GM21360 (cell line): ENCODE data around the gene CALN1.
"Not testable (repeated sequence)": the region's sequence is repeated elsewhere in the genome, so short reads cannot be mapped to it uniquely, and the experiment has no call there.

Experiments used
- ATAC-seq: cut with Tn5 transposase; IDR thresholded peaks from one replicate; pipeline ENCODE4 v1.9.1; 2021; ENCODE audit warnings: mild to moderate bottlenecking, moderate library complexity; ENCODE audit not compliant: unreplicated experiment

The CALN1 gene

DNA sequence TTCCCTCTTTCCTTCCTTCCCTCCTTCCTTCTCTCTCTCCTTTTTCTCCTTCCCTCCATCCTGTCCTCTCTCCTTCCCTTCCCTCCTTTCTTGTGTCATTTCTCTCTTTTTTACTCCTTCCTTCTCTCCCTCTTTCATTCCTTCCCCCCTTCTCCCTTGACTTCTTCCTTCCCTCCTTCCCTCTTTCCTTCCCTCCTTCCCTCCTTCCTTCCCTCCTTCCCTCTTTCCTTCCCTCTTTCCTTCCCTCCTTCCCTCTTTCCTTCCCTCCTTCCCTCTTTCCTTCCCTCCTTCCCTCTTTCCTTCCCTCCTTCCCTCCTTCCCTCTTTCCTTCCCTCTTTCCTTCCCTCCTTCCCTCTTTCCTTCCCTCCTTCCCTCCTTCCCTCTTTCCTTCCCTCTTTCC, 203.1 kb downstream of the CALN1 start:
- not testable (repeated sequence) for ATAC-seq

DNA sequence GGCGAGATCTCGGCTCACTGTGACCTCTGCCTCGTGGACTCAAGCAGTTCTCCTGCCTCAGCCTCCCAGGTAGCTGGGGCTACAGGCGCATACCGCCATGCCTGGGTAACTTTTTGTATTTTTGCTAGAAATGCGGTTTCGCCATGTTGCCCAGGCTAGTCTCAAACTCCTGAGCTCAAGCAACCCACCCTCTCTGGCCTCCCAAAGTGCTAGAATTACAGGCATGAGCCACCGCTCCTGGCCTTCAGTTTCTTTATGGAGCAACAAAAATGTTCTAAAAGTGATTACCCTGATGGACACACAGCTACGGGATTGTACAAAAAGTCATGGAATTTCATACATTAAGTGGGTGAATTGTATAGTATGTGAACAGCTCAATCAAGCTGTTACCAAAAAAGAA, 216.0 kb downstream of the CALN1 start:
- ATAC-seq = no peak

DNA sequence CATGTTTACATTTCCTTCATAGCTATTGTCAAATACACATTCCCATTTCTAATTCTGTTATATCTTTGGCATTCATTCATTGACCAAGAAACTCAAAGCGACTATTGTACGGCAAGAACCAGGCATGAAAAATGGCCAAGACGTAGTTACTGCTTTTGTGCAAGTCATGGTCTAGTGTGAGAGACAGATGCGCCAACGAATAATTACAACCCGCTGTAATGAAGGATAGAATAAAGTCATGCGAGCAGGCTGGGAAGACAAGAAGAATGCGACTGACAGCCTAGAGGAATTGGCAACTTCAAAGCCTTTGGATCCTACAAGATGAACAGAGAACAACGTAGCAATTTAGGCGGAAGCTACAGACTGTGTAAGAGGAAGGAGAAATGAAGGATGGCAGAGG, 221.2 kb downstream of the CALN1 start:
- no peak for ATAC-seq

DNA sequence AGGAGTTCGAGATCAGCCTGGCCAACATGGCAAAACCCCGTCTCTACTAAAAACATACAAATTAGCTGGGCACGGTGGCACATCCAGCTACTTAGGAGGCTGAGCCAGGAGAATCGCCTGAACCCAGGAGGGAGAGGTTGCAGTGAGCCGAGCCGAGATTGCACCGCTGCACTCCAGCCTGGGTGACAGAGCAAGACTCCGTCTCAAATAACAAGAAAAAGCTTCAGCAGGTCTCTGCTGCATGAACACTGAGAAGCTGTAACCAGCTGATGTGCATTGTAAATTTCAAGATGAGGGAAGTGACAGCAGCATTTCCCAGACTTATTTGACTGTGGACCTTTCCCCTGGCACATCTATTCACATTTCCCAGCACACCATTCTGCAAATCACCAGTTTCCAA, 222.0 kb downstream of the CALN1 start:
- ATAC-seq = no peak

DNA sequence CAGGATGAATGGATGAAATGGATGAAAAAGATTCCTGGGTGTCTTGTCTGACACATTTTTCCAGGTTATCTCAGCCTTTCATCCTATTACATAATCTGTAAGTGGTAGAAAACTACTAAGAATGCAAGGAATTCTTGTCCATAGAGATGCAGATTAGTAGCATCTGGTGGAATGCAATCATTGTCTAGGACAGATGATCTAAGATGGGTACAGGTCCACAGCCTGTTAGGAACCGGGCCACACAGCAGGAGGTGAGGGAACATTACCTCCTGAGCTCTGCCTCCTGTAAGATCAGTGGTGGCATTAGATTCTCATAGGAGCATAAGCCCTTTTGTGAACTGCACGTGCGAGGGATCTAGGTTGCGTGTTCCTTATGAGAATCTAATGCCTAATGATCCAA, 225.0 kb downstream of the CALN1 start:
- ATAC-seq = no peak

DNA sequence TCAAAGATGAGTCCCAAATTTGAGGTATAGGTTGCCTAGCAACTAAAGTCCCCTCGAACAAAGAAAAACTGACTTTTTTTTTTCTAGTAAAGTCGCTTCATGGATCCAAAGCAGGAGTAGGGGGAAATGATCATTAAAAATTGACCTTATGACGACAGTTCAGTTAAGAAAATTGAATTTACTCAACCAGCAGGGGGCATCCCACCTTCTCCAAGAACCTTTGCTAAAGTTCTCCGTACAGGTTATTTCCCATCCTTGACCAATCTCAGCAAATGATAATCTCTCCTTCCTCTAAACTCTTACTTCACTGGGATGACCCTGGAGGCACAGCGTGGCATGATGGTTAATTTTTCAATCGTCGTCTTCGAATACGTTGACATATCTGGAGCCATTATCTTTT, 228.3 kb downstream of the CALN1 start:
- ATAC-seq = no peak

DNA sequence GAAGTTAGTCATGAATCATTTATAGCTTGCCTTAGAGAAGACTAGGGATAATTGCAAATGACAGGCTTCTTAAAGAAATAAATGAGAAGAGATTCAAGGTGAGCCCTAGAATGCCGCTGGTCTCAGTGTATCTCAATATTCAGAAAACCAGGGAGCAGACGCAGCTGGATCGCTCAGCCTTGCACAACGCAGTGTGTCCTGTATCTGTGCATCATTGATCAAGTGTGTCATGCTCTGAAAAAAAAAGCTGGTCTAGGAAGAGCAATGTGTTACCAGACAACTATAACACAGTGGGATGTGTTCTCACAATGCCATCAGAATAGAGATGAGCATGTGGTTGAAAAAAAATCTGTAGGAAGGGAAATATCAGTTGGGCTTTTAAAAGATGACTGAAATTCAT, 230.1 kb downstream of the CALN1 start:
- no peak for ATAC-seq

DNA sequence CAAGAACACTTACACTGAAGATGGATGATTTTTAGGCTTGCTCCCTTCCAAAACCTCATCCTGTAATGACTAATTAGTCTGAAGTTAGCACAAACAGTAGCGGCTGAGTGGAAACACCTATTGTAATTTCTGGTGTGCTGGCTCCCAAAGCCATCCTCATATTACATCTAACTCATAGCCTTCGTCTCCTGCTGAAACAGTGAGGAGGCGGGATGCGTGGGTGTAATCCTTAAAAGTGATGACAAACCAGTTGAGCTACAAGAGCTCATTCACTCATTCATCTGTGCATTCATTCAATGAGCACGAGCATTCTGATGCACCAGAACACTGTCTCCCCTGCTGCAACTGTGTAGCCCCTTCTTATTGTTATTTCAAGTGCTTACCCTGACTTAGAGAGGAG, 235.3 kb downstream of the CALN1 start:
- ATAC-seq = no peak

DNA sequence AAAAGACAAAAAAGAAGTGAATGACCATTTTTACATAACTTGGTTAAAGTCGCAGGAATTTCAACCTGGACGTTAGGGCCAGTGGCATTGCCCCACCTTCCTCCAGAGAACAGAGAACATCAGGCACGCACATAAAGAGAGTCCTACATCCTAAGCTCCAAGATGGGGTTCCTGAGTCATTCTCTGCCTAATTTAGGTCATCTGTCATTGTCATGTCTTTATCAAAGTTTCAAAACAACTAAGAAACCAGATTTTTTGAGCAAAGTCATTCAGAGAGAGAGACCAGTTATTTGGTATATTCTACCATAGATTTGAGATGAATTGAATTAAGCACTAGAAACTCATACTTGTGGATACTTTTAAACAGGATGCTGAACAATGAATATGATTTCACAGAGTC, 241.7 kb downstream of the CALN1 start:
- ATAC-seq = no peak

DNA sequence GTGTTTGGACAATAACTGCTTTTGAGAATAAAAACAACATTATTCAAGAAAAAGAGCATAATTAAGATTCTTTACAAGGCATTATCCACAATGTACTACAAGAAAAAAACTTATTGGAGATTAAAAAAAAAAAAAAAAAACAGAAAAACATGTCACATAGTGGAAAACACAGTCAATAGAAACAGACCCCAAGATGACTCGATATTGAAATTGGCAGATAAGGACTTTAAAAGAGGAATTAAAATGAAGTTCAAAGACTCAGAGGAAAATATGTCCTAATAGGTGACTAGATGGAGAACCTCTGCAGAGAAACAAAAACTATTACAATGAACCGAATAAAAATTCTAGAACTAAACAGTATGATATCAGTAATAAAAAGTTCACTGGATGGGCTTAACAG, 248.9 kb downstream of the CALN1 start:
- no peak for ATAC-seq

DNA sequence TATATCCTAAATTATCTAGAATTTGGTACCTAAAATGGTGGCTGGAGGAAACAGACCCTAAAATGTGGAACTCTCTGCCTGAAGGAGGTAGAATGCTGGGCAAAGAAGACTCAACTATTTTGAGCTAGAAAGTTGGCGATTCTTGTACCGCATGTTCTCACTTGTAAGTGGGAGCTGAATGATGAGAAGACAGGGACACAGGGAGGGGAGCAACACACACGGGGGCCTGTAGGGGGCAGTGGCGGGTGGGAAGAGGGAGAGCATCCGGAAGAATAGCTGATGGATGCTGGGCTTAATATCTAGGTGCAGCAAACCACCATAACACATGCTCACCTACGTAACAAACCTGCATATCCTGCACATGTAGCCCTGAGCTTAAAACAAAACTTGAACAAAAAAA, 250.6 kb downstream of the CALN1 start:
- ATAC-seq = no peak

DNA sequence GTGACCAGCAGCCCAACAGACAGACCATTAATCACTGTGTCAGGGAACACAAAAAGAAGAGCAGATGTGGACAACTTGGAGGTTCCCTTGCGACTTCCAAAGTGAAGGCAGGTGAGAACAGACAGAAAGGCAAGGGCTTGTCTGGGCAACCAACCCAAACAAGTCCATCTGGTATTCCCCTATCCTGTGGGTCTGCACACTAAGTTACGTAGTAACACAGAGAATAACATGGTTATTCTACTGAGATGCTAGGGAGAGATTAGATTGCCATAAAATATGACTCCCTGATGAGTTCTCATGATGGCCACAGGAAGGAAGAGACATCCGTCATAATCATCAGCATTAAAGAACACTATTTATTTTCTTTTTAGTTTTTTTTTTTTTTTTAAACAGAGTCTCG, 252.2 kb downstream of the CALN1 start:
- no peak for ATAC-seq

DNA sequence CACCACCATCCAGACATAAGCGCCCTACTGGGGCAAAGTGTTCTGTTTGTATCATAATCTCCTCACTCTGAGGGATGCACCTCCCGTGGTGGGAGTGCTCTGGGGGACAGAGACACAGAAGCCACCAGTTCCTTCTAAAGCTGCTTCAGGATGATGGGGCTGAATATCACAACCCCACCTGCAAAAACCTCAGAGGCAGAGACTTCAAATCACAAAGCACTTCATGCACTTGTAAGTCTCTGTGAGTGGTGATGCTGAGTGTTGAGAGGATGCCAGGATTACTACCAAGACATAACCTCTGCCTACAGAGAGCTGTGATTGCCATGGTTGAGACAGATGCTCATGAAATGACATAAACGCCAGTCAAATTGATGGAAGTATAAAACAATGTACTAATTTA, 255.5 kb downstream of the CALN1 start:
- ATAC-seq = no peak

DNA sequence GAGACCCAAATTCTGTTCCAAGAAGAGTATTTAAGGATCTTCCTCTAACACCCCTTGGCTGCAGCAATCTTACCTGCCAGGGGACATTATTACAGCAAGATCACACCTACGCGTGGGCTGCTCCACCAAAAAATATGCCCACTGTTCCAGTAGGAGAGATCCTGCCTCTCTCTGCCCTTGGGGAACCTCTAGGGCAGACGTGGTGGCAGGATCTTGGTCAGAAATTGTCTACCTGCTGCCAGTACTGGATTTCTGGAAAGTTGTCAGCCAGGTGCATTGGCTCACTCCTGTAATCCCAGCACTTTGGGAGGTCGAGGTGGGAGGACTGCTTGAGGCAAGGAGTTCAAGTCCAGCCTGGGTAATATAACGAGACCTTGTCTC, 259.0 kb downstream of the CALN1 start:
- no peak for ATAC-seq

DNA sequence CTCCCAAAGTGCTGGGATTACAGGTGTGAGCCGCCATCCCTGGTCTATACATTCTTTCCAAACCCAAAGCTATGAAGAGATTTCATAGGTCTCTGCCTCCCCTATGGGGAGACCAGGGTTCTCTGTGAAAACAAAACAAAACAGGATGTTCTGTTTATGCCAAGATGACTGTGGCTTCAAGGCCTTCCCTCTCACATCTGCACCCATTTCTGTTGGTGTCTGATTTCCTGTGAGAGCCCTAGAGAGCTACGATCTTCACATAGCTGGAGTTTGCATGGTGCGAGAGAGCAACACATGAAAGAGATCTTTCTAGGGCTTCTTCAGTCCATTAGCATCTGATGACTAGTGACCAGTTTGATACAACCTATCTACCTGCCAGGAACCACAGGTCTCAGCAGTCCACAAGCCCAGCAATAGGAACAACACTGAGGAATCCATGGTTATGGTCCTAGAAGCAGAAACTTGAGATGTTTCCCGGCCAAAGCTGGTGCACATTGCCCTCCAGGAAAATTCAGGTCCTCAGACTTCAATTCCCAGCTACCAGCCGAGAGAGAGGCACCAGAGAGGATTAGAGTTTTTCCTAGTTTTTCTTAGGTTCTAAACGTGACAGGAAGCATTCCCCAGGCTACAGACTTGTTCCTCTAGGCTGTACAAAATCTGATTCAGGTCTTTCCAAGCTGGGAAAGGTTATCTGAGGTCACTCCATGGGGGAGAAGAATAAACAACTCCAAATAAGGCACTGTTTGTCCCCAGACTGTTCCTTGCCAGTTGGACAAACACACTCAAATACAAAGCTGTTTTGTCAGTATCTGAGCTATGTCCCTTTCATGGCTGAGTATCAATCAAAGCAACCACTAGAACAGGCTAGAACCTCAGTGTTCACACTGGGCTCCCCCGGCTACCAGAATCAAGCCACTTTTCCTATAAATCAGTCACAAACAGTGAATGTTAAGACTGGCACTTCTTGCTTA, 259.7 kb downstream of the CALN1 start:
- no peak for ATAC-seq

DNA sequence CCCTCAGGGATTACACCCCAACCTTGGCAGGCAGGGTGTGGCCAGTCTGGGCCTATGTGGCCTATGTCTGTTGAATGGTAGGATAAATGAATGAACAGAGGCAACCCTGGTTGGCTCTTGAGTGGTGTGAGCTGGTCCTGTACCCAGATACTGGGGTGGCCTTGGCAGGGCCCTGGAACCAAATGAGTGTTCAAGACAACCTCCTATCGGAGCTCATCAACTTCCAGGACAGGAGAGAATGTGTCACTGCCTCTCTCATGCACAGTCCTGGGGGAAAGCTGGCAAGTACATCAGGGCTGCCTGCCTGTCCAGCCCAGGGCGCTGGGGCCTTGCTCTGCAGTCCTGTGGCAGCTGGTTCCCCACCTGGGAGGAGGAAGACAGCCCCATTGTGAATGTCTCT, 271.6 kb downstream of the CALN1 start:
- ATAC-seq = no peak

DNA sequence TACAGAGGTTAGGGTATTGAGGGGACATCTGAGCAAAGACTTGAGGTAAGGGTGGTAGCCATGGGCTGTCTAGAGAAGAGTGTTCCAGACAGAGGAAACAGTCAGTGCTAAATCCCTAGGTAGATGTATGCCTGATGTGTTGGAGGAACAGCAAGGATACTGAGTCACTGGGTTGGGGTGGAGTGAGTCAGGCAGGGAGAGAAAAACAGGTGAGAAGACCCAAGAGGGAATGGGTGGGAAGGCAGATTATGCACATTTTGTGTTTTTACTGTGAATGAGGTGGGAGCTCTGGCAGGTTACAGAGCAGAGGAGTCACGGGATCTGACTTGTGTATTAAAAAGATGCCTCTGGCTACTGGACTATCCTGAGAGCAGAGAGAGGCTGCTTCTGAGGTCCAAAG, 285.0 kb downstream of the CALN1 start:
- ATAC-seq = no peak

DNA sequence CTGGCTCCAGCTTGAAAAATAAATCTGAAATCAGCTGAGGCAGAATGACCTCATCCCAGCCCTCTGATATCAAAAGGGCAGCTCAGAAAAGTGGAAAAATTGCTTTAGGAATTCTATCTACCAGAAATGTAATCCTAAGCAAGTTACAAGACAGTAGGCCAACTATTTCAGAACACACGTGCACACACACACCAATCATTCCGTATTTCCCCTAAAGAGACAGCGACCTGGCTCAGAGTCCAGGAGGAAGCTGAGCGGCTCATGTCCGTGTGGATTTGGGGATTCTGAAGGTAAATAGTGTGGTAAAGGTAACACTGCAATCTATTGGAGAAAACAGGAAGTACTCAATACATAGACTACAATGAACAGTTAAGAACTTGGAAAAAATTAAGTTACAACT, 288.2 kb downstream of the CALN1 start:
- ATAC-seq = no peak

DNA sequence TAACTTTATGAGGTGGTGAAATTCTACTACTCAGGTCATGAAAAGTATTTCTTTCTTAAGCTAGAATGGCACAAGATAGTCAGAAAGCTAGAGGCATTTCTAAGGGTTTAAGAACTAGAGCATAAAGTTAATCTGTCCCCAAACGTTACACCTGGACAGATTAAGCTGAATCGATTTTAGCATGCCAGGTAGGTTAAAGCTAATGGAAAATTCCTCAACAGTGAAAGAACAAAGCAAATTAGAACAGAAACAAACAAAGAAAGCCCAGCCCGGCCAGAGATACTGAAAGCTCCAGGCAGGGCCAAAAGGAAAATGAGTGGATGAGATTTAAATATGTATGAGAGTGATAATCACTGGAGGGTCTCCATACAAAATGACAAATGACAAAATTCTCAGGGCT, 293.8 kb downstream of the CALN1 start:
- no peak for ATAC-seq

DNA sequence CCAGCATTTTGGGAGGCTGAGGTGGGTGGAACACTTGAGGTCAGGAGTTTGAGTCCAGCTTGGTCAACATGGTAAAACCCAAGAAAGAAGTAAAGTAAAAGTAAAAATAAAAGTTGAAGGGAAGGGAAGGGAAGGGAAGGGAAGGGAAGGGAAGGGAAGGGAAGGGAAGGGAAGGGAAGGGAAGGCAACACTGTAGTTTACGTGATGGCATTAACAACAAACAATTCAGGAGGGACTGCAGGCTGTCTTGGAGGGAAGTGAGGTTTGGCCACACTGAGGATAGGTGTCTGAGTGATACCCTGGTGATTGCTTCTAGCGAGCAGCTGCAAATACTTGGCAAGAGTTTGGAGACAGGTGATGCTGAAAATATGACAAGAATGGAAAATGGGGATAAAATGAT, 298.0 kb downstream of the CALN1 start:
- ATAC-seq = no peak

DNA sequence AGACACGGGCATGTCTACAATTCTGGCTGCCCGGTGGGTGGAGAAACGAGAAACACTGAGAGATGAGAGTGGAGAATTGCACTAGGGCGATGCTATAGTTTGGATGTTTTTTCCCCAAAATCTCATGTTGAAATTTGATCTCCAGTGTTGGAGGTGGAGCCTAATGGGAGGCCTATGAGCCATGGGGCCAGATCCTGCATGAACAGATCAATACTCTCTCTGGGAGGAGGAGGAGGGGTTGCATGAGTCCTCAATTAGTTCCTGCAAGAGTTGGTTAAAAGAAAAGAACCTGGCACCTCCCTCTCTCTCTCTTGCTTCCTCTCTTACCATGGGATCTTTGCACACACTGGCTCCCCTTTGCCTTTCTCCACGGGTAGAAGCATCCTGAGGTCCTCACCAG, 299.1 kb downstream of the CALN1 start:
- no peak for ATAC-seq

DNA sequence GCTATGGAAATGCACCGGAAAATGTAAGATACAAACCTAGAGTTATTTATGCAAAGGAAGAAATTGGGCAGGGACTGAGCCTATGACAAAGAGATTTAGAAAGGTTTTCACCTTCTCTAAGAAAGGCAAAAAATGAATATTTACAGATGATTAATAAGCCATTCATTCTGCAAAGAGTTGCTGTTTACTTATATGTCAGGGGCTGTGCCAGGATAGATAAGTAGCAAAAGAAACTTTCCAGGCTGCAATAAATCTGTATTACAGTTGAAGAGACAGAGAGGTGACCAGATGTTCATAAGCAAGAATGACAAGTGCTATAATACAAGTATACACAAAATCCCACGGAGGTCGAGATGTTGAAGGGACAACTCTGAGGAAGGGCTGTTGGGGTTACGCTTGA, 299.6 kb downstream of the CALN1 start:
- no peak for ATAC-seq

DNA sequence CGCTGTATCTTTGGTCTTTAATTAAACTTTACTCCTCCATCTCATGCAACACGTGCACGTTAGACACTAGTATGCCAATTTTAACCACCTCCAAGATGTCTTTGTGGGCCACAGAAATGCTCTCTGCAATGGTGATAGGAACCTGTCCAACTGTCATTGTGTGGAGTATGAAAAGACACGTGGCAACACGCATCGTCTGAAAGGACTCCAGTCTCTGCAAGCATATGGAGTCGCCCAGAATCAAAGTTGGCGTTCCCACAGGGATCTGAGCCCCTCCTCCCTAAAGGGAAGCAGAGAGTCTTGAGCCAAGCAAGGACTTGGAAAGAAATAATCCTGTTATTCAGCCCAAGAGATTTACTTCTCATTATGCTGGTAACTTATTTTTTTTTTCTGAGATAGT, 301.1 kb downstream of the CALN1 start:
- ATAC-seq = no peak
